GM12878 (cell line): ENCODE measurements around the gene BARHL1. TPM values are rescaled to one million over a fixed set of nuclear protein-coding genes. Genes with fewer than 3 reads are reported as not detected.

Experiments
- ATAC-seq: fragments of 200-7000 bp; cut with Tn5 transposase; 3 replicates; pipeline ENCODE4 v1.9.1; 2020; ENCODE audit warnings: mild to moderate bottlenecking, moderate library complexity
- BruUV-seq: library from RNA; stranded (reverse); fragments of 400-500 nt; replicated peaks from 2 replicates; lab custom pipeline; 2021; lab: Mats Ljungman, UMichigan
- CTCF ChIA-PET: fragments of 300-600 bp; sonication (Branson Sonifier 250); formaldehyde crosslinking; extraction: SDS; loops from one replicate; lab custom pipeline; 2021; ENCODE audit warnings: inconsistent platforms; lab: Yijun Ruan, JAX
- POLR2A ChIA-PET: fragments of 350-600 bp; formaldehyde crosslinking; extraction: SDS; loops from one replicate; lab custom pipeline; 2021; ENCODE audit warnings: inconsistent platforms; lab: Charles Lee
- RAD21 ChIA-PET: fragments of 300-600 bp; sonication (Branson Sonifier 250); formaldehyde crosslinking; loops from one replicate; lab custom pipeline; 2023; ENCODE audit warnings: antibody characterized with exemption; ENCODE audit not compliant: unreplicated experiment; lab: Charles Lee
- SMC1A ChIA-PET: fragments of 300-600 bp; sonication (Branson Sonifier 250); formaldehyde crosslinking; loops from one replicate; lab custom pipeline; 2023; ENCODE audit not compliant: unreplicated experiment, uncharacterized antibody; lab: Charles Lee
- DNase-seq: peaks from one replicate; pipeline ENCODE4 v3.0.0-alpha.2; 2011; ENCODE audit warnings: low read depth, low spot score
- FAIRE-seq: peaks from 3 replicates; lab custom pipeline; 2011; peaks lifted over from hg19 to GRCh38; lab: Jason Lieb, UNC
- H2AFZ ChIP-seq: 2 replicates; pipeline ENCODE4 v1.6.0; 2011; ENCODE audit warnings: low read depth, low read length, control low read depth; ENCODE audit not compliant: control insufficient read depth
- H3K27ac ChIP-seq: 2 replicates; pipeline ENCODE4 v1.5.1; 2011; ENCODE audit warnings: control low read depth; ENCODE audit not compliant: control insufficient read depth, insufficient read depth
- H3K27me3 ChIP-seq, 2 experiments: replicated peaks in 1 of 2; 2 replicates each; pipeline versions ENCODE4 v1.6.0 to v1.6.1; 2011; ENCODE audit warnings: low read length in 1 of 2; ENCODE audit not compliant: control insufficient read depth in 2 of 2, insufficient read depth in 2 of 2
- H3K36me3 ChIP-seq, 2 experiments: 2 replicates each; pipeline ENCODE4 v1.5.1; 2011; ENCODE audit warnings: low read length in 1 of 2; ENCODE audit not compliant: control insufficient read depth in 2 of 2, insufficient read depth in 2 of 2
- H3K4me1 ChIP-seq: 2 replicates; pipeline ENCODE4 v1.6.1; 2011; ENCODE audit warnings: mild to moderate bottlenecking, low read length, moderate library complexity, mixed read lengths; ENCODE audit not compliant: control insufficient read depth, insufficient read depth
- H3K4me2 ChIP-seq: 2 replicates; pipeline ENCODE4 v1.6.0; 2011; ENCODE audit warnings: control low read depth; ENCODE audit not compliant: control insufficient read depth, insufficient read depth
- H3K4me3 ChIP-seq: fragments of 200-600 bp; sonication (generic); 2 replicates; pipeline ENCODE4 v1.5.1; 2016
- H3K79me2 ChIP-seq: 2 replicates; pipeline ENCODE4 v1.6.0; 2011; ENCODE audit warnings: low read length; ENCODE audit not compliant: control insufficient read depth, insufficient read depth
- H3K9ac ChIP-seq: 2 replicates; pipeline ENCODE4 v1.8.0; 2011; ENCODE audit warnings: low read length, control low read depth, mixed read lengths; ENCODE audit not compliant: control insufficient read depth, insufficient read depth
- H3K9me3 ChIP-seq: replicated peaks from 3 replicates; pipeline ENCODE4 v1.5.1; 2011; ENCODE audit warnings: mild to moderate bottlenecking, low read length; ENCODE audit not compliant: control insufficient read depth, insufficient read depth
- H4K20me1 ChIP-seq: 2 replicates; pipeline ENCODE4 v1.6.0; 2011; ENCODE audit not compliant: control insufficient read depth, insufficient read depth
- E2F8 ChIP-seq: fragments of 450-650 bp; IDR thresholded peaks from 2 replicates; pipeline ENCODE4 v1.6.1; 2018; ENCODE audit warnings: mild to moderate bottlenecking, low read depth, moderate library complexity; ENCODE audit not compliant: partially characterized antibody
- ETV6 ChIP-seq, 2 experiments: fragments of 450-650 bp in 1 of 2; IDR thresholded peaks in 1 of 2; conservative IDR thresholded peaks in 1 of 2; 2 replicates each; pipeline ENCODE4 v1.6.1; 2014; ENCODE audit warnings: antibody characterized with exemption in 1 of 2, borderline replicate concordance in 1 of 2, low read depth in 1 of 2, mild to moderate bottlenecking in 1 of 2, moderate library complexity in 1 of 2
- MEF2B ChIP-seq: fragments of 450-650 bp; IDR thresholded peaks from 2 replicates; pipeline ENCODE4 v1.6.1; 2018; ENCODE audit warnings: mild to moderate bottlenecking, moderate library complexity; ENCODE audit not compliant: partially characterized antibody, poor library complexity, severe bottlenecking
- NFYA ChIP-seq: IDR thresholded peaks from 2 replicates; pipeline ENCODE4 v1.6.1; 2011; ENCODE audit warnings: low read depth, mild to moderate bottlenecking, low read length, improper control_type of control experiment, borderline replicate concordance
- ZNF384 ChIP-seq: IDR thresholded peaks from 2 replicates; pipeline ENCODE4 v1.6.1; 2012; ENCODE audit warnings: low read depth, mild to moderate bottlenecking, low read length, improper control_type of control experiment, borderline replicate concordance
- ZNF622 ChIP-seq: fragments of 450-650 bp; IDR thresholded peaks from 2 replicates; pipeline ENCODE4 v1.6.1; 2017; ENCODE audit warnings: mild to moderate bottlenecking, inconsistent platforms
- WGBS: methylation state at CpG from one replicate; pipeline ENCODE4 v1.1.6; 2016; ENCODE audit warnings: low lambda C conversion rate; ENCODE audit not compliant: insufficient replicate concordance, insufficient coverage; ENCODE audit errors: missing lambda C conversion rate; 5-methylcytosine and 5-hydroxymethylcytosine counted together
- in situ Hi-C: fragments of 300-500 bp; cut with MboI; formaldehyde crosslinking; loops from 9 replicates; pipeline ENCODE4 v1.14.3; 2018; ENCODE audit warnings: mixed read lengths
- intact Hi-C: fragments of 100-400 bp; cut with micrococcal nuclease; formaldehyde crosslinking; loops from one replicate; pipeline ENCODE4 v1.14.2; 2022; ENCODE audit not compliant: unreplicated experiment
- polyA plus RNA-seq, 11 experiments: library from polyadenylated mRNA; depleted of rRNA in 4 of 11; unstranded in 6 of 11; stranded (reverse) in 5 of 11; fragments of >200 nt; fragmentation: Nextera tagmentation in 4 of 11; fragmentation: Illumina TruSeq in 1 of 11; extraction: Ambion mirVana in 4 of 11; extraction: Trizol in 1 of 11; gene quantifications; 1 replicate in 1 of 11; 2 replicates in 10 of 11; pipeline versions ENCODE4 v1.2.1 to v1.2.3, GENCODE V29; 2011 to 2016; ENCODE audit warnings: inconsistent platforms in 2 of 11, missing spikeins in 2 of 11, low read depth in 1 of 11
- total RNA-seq, 4 experiments: library from RNA; depleted of rRNA in 3 of 4; stranded (reverse); fragments of >200 nt in 3 of 4; fragmentation: Illumina TruSeq in 1 of 4; extraction: Trizol in 1 of 4; gene quantifications; 2 replicates each; pipeline versions ENCODE4 v1.2.1 to v1.2.3, GENCODE V29; 2013 to 2021
- TF ChIP-seq, protein P1 (sequence below): fragments of 450-650 bp; IDR thresholded peaks from 2 replicates; pipeline ENCODE4 v1.6.1; 2016; ENCODE audit warnings: mild to moderate bottlenecking

Gene BARHL1
- total and polyA plus RNA-seq, 10 of the 15 experiments (the other 5 are each of a cell fraction or from before 2014, with no cell fraction given) = not detected

DNA sequence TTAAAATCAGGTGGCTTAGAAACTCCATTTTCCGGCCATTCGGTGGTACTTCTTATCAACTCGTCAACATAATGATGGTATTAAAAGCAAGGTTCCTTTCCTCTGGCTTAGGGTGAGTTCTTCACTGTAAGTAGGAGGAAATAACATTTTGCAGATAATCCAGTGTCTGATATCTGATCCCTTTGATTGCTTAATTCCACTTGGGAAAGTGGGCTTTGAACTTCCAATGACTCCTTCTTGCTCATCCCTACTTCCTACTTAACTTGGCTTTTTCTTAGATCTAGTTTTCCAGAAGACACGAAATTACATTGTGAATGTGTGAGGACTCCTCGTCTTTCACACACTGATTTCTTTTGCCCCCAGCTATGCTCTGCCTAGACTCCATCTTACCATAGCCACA, 55.8 kb downstream of the BARHL1 start:
- no peak for TF ChIP-seq MEF2B
- no peaks in the 10 kb centered on the region for H3K9me3 ChIP-seq
- POLR2A ChIA-PET = no interaction called here

DNA sequence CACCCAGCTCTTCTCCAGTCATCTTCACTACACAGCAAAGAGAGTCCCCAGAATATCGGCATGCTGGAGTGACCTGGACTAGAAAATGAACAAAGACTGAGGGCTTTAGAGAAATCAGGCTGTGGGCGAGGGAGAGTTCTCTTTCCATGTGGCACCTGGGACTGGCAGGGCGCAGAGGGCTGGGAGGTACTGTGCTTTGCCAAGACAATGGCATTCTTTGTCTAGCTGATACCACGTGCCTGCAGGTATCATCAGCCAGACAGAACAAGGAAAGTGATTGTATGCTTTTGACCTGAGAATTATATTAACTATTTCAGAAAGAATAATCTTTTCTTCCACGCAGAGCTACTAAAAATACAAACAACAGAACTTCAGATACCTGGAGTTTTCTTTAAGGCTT, 56.9 kb downstream of the BARHL1 start:
- SMC1A ChIA-PET = no interaction called here
- no peak for TF ChIP-seq ETV6 (conservative IDR thresholded peaks at IDR 0.05 in 1 of 2, IDR thresholded peaks at IDR 0.05 in 1 of 2; ENCODE audit: borderline replicate concordance in 1 of 2, low read depth in 1 of 2)
- no peak for TF ChIP-seq ZNF622
- no peak for TF ChIP-seq E2F8
- no peak for TF ChIP-seq NFYA
- TF ChIP-seq, protein P1, sequence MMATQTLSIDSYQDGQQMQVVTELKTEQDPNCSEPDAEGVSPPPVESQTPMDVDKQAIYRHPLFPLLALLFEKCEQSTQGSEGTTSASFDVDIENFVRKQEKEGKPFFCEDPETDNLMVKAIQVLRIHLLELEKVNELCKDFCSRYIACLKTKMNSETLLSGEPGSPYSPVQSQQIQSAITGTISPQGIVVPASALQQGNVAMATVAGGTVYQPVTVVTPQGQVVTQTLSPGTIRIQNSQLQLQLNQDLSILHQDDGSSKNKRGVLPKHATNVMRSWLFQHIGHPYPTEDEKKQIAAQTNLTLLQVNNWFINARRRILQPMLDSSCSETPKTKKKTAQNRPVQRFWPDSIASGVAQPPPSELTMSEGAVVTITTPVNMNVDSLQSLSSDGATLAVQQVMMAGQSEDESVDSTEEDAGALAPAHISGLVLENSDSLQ = no peak
- no peak for TF ChIP-seq ZNF384
- H3K36me3 ChIP-seq = peaks cover 4 to 32% of the 10 kb centered on the region in 2 experiments

More for the DNA sequence above, 55.8 kb downstream of the BARHL1 start:
- CTCF ChIA-PET = interaction anchor here (0.6 kb wide), 1 partner anchor 769 kb away, joined by 3 read pairs; no protein-coding TSS in a partner anchor
- 89% methylated on average over 5 of the region's 5 CpGs for WGBS
- no peaks in the 10 kb centered on the region for H4K20me1 ChIP-seq
- H3K9ac ChIP-seq = no peak overlapping the region
- H3K36me3 ChIP-seq = peaks cover 4 to 31% of the 10 kb centered on the region in 2 experiments
- FAIRE-seq = no peak
- no TSS peak for BruUV-seq
- no peaks in the 10 kb centered on the region for H3K4me1 ChIP-seq
- intact Hi-C loops (no loop called here), in situ Hi-C loops (no loop called here)
- no peak overlapping the region for H3K4me3 ChIP-seq
- H3K27me3 ChIP-seq = no peaks in the 10 kb centered on the region
- no peaks in the 10 kb centered on the region for H3K79me2 ChIP-seq
- no peak for DNase-seq
- no peak overlapping the region for H2AFZ ChIP-seq
- H3K27ac ChIP-seq = no peak overlapping the region
- no peak for ATAC-seq
- RAD21 ChIA-PET = no interaction called here
- no peak overlapping the region for H3K4me2 ChIP-seq
- SMC1A ChIA-PET = no interaction called here

More for the DNA sequence above, 56.9 kb downstream of the BARHL1 start:
- FAIRE-seq (no peak), ATAC-seq (no peak), DNase-seq (no peak)
- in situ Hi-C loops = no loop called here
- Histone ChIP-seq H3K9ac (no peak overlapping the region), H3K27me3 (no peaks in the 10 kb centered on the region), H3K9me3 (no peaks in the 10 kb centered on the region), H3K4me3 (no peak overlapping the region), H3K4me1 (no peaks in the 10 kb centered on the region), H2AFZ (no peak overlapping the region), H3K79me2 (no peaks in the 10 kb centered on the region), H3K4me2 (no peak overlapping the region), H4K20me1 (no peaks in the 10 kb centered on the region), H3K27ac (no peak overlapping the region)
- RAD21 ChIA-PET = no interaction called here
- CTCF ChIA-PET = no interaction called here
- intact Hi-C loops = no loop called here
- no TSS peak for BruUV-seq
- 87% methylated on average over 5 of the region's 5 CpGs for WGBS
- POLR2A ChIA-PET = no interaction called here
